GM06990 (cell line): ENCODE results near the gene RAD54L2.
"Not testable (repeated sequence)": the region's sequence is repeated elsewhere in the genome, so short reads cannot be mapped to it uniquely, and the experiment has no call there.

Experiments used
- DNase-seq: peaks from one replicate; pipeline ENCODE4 v3.0.0-alpha.2; 2011; ENCODE audit not compliant: insufficient read length; ENCODE audit errors: extremely low read depth
- H3K27me3 ChIP-seq: replicated peaks from 2 replicates; pipeline ENCODE4 v1.6.0; 2011; ENCODE audit warnings: low read length; ENCODE audit not compliant: control insufficient read depth, insufficient read depth
- H3K36me3 ChIP-seq: 2 replicates; pipeline ENCODE4 v1.5.1; 2011; ENCODE audit warnings: low read length; ENCODE audit not compliant: control insufficient read depth, insufficient read depth
- H3K4me3 ChIP-seq: replicated peaks from 2 replicates; pipeline ENCODE4 v1.5.1; 2011; ENCODE audit warnings: low read depth, mild to moderate bottlenecking, control low read depth, low read length
- TF ChIP-seq, protein P1 (sequence below): IDR thresholded peaks from 2 replicates; pipeline ENCODE4 v1.5.1; 2011; ENCODE audit warnings: low read length, control low read depth, mild to moderate bottlenecking, inconsistent platforms; ENCODE audit not compliant: insufficient read depth, poor library complexity, severe bottlenecking

The RAD54L2 gene

DNA sequence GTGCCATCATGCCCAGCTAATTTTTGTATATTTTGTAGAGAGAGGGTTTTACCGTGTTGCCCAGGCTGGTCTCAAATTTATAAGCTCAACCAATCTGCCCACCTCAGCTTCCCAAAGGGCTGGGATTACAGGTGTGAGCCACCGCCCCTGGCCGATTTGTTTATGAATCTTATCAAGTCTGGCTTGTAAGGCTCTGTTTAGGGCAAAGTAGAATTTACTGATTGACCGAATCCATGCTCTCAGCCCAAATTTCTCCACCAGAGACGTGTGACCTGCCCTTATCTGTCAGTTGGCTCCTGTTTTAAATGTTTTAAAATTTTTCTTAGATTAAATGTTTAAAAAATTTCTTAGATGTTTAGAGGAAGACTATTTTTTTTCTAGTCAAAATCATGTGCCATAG is 19.5 kb downstream of the RAD54L2 start:
- Histone ChIP-seq H3K36me3 (no peaks in the 10 kb centered on the region; the same call in none of the 2 replicates), H3K27me3 (no peaks in the 10 kb centered on the region), H3K4me3 (no peak overlapping the region)
- no peak for DNase-seq
- TF ChIP-seq, protein P1, sequence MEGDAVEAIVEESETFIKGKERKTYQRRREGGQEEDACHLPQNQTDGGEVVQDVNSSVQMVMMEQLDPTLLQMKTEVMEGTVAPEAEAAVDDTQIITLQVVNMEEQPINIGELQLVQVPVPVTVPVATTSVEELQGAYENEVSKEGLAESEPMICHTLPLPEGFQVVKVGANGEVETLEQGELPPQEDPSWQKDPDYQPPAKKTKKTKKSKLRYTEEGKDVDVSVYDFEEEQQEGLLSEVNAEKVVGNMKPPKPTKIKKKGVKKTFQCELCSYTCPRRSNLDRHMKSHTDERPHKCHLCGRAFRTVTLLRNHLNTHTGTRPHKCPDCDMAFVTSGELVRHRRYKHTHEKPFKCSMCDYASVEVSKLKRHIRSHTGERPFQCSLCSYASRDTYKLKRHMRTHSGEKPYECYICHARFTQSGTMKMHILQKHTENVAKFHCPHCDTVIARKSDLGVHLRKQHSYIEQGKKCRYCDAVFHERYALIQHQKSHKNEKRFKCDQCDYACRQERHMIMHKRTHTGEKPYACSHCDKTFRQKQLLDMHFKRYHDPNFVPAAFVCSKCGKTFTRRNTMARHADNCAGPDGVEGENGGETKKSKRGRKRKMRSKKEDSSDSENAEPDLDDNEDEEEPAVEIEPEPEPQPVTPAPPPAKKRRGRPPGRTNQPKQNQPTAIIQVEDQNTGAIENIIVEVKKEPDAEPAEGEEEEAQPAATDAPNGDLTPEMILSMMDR, result no peak

DNA sequence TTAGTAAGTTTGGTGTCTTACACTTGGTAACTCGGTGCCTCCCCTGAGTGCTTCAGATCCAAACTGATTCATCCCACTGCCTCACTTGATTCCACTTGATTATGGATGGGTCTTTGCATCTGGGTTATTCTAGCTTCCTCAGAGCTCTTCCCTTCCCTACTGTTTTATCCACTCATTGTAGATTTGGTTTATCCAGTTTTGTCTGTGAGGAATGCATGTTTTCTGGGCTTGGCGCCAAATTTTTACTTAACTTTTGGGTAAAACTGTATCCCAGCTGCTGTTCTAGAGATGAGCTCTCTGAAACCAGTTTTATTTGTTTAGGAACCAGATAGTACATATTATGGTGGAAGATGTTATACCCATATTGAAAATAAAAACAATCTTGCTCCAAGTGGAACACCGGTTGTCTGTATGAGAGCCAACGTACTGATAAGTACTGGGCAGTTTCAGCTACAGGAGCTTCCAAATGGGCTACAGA is 20.9 kb downstream of the RAD54L2 start:
- no peaks in the 10 kb centered on the region; the same call in none of the 2 replicates for H3K36me3 ChIP-seq
- H3K4me3 ChIP-seq, result no peak overlapping the region
- TF ChIP-seq, protein P1, result no peak
- H3K27me3 ChIP-seq, result no peaks in the 10 kb centered on the region
- no peak for DNase-seq

DNA sequence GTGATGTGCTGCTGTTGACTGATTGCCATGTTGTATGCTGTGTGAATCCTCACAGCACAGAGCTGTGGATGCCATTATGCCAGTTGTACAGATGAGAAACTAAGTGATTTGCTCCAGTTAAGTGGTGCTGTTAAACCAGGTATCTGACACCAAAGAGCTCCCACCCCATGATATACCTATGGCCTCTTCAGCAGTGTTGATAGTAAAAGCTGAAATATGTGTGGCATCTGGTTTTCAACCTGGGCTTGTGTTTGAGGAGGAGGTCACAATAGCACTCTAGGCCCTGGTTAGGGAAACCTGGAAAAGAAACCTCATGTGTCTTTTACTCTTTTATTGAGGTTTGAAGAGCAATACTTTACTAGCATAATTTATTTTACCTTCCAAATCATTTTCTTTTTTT is 21.4 kb downstream of the RAD54L2 start:
- Histone ChIP-seq H3K4me3 (no peak overlapping the region), H3K36me3 (no peaks in the 10 kb centered on the region; the same call in none of the 2 replicates), H3K27me3 (no peaks in the 10 kb centered on the region)
- no peak for DNase-seq
- TF ChIP-seq, protein P1, result no peak

DNA sequence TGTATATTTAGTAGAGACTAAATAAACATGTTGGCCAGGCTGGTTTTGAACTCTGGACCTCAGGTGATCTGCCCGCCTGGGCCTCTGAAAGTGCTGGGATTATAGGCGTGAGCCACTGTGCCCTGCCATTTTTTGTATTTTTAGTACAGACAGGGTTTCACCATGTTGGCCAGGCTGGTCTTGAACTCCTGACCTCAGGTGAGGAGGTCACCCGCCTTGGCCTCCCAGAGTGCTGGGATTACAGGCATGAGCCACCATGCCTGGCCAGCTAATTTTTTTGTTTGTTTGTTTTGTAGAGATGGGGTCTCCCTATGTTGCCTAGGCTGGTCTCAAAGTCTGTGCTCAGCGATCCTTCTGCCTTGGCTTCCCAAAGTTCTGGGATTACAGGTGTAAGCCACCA is 23.9 kb downstream of the RAD54L2 start:
- H3K4me3 ChIP-seq, H3K36me3 ChIP-seq, H3K27me3 ChIP-seq, DNase-seq: not testable (repeated sequence)

DNA sequence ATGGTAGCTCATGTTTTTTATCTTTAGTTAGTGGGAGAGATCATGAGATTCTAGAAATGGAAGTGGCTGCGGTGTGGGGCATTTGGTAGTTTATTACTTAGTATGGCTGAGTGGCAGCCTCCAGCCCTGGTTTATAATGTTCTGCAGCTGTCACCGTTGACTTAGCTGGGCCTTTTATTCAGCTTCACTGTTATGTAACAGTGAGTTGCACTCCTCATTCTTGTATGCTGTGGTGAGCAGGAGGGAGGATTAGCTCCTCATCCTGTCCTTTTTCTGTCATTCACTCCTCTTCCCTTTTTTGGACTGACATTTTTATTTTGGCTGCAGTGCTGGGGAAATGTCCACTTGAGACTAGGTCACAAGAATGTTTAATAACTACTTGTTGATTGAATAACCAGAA is 29.5 kb downstream of the RAD54L2 start:
- Histone ChIP-seq H3K4me3 (no peak overlapping the region), H3K27me3 (no peaks in the 10 kb centered on the region), H3K36me3 (no peaks in the 10 kb centered on the region; the same call in none of the 2 replicates)
- TF ChIP-seq, protein P1, result no peak
- no peak for DNase-seq

DNA sequence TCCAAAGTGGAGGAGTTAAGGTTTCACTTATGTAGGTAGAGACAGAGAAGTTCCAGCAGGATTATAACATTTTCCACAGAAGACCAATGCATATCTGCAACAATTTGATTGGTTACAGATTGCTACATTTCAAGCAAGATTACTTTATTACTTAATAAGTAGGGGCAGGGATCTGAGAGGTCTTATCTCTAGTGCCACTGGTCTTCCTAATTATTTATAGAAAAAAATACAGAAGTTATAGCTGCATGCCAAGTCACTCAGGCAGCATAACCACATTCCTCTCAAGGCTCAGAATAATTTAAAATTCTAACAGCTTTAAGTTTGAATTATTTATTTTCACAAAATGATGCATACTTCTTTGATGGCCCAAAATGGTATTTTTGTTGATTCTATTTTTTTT is 30.5 kb downstream of the RAD54L2 start:
- no peak for DNase-seq
- Histone ChIP-seq H3K27me3 (no peaks in the 10 kb centered on the region), H3K4me3 (no peak overlapping the region), H3K36me3 (no peaks in the 10 kb centered on the region; the same call in none of the 2 replicates)
- TF ChIP-seq, protein P1, result no peak
